ENCODE measurements around the gene F9. TPM values are rescaled to one million over a fixed set of nuclear protein-coding genes. Genes with fewer than 3 reads are reported as not detected.
A peak's percentile ranks its signal among the peaks of the same experiment; 100 is the strongest.

F9 gene
- total and polyA plus RNA-seq, 5 experiments from 2014 or later, result not detected

- Mint-ChIP-seq H3K4me1 (no peaks in the 10 kb centered on the region), H3K36me3 (no peaks in the 10 kb centered on the region), H3K27ac (no peak overlapping the region), H3K27me3 (peaks cover 0 to 6% (median 0%) of the 10 kb centered on the region in 5 donors), H3K4me3 (no peak overlapping the region), H3K9me3 (no peaks in the 10 kb centered on the region)
- no peak for DNase-seq
- no peak for ATAC-seq
- POLR2A ChIA-PET, result no interaction called here
Measured at GRCh38 chrX:139544591-139544990, 14.1 kb downstream of the F9 start.

- peak overlapping the region in 1 of 10 donors; percentile 42 for H3K4me3 Mint-ChIP-seq
- ATAC-seq, result no peak
- no peak for DNase-seq
- H3K9me3 Mint-ChIP-seq, result no peaks in the 10 kb centered on the region
- POLR2A ChIA-PET, result no interaction called here
- peaks cover 0 to 18% (median 5%) of the 10 kb centered on the region in 4 donors for H3K4me1 Mint-ChIP-seq
- H3K27me3 Mint-ChIP-seq, result peaks cover 0 to 9% (median 5%) of the 10 kb centered on the region in 5 donors
- no peaks in the 10 kb centered on the region for H3K36me3 Mint-ChIP-seq
- H3K27ac Mint-ChIP-seq, result no peak overlapping the region
Measured at GRCh38 chrX:139554376-139554775, 23.8 kb downstream of the F9 start.

- peaks cover 0 to 18% (median 5%) of the 10 kb centered on the region in 4 donors for H3K4me1 Mint-ChIP-seq
- no peak overlapping the region for H3K27ac Mint-ChIP-seq
- ATAC-seq (no peak), DNase-seq (no peak)
- POLR2A ChIA-PET, result no interaction called here
- H3K36me3 Mint-ChIP-seq, result no peaks in the 10 kb centered on the region
- H3K27me3 Mint-ChIP-seq, result peaks cover 0 to 11% (median 5%) of the 10 kb centered on the region in 5 donors
- no peaks in the 10 kb centered on the region for H3K9me3 Mint-ChIP-seq
- H3K4me3 Mint-ChIP-seq, result no peak overlapping the region
Measured at GRCh38 chrX:139554991-139555675, 24.6 kb downstream of the F9 start.

GRCh38 chrX:139559383-139560042 lies 29.0 kb downstream of the F9 start:
- Mint-ChIP-seq H3K4me1 (peaks cover 0 to 6% (median 2%) of the 10 kb centered on the region in 4 donors), H3K36me3 (no peaks in the 10 kb centered on the region), H3K27me3 (peaks cover 0 to 2% (median 0%) of the 10 kb centered on the region in 5 donors), H3K4me3 (no peak overlapping the region), H3K9me3 (no peaks in the 10 kb centered on the region), H3K27ac (no peak overlapping the region)
- DNase-seq (peak in 2 of 10 donors; percentile 5 to 6), ATAC-seq (no peak)
- POLR2A ChIA-PET, result no interaction called here

DNA sequence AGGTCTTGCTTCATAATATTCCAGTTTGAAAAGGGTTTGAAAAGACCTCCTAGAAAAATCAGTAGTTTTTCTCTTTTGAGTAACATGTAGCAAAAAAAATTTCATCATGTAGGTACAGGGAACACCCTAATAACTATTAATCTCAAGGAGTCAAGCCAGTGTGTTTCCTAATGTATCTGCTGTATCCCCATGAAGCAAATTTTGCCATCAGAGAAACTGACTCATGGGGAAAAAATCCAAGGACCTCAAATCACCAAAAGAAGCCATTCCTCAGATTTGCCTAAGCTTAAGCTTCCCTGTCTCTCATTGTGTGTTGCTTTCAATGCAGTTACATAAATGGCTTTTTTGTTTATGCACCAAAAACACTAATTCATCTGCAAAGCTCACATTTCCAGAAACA lies 29.7 kb downstream of the F9 start:
- POLR2A ChIA-PET, result no interaction called here
- Mint-ChIP-seq H3K27me3 (peaks cover 0 to 2% (median 0%) of the 10 kb centered on the region in 5 donors), H3K4me3 (no peak overlapping the region), H3K36me3 (no peaks in the 10 kb centered on the region), H3K9me3 (no peaks in the 10 kb centered on the region), H3K27ac (peak overlapping the region in 1 of 10 donors; percentile 44), H3K4me1 (no peaks in the 10 kb centered on the region)
- no peak for ATAC-seq
- DNase-seq, result no peak

DNA sequence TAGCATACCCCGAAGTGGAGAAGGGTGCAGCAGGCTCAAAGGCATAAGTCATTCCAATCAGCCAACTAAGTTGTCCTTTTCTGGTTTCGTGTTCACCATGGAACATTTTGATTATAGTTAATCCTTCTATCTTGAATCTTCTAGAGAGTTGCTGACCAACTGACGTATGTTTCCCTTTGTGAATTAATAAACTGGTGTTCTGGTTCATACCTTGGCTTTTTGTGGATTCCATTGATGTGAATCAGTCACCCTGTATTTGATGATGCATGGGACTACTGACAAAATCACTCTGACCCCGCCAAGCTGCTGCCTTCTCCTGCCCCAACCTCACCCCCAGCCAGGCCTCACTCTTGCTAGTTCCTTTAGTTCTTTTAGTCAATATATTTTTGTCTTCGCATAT lies 32.7 kb downstream of the F9 start:
- Mint-ChIP-seq H3K27ac (no peak overlapping the region), H3K4me1 (no peaks in the 10 kb centered on the region), H3K36me3 (no peaks in the 10 kb centered on the region), H3K27me3 (peaks cover 0 to 2% (median 0%) of the 10 kb centered on the region in 5 donors), H3K4me3 (no peak overlapping the region), H3K9me3 (no peaks in the 10 kb centered on the region)
- POLR2A ChIA-PET, result no interaction called here
- DNase-seq (no peak), ATAC-seq (no peak)

- POLR2A ChIA-PET, result no interaction called here
- no peak for DNase-seq
- peak overlapping the region in 1 of 10 donors; percentile 33 for H3K27ac Mint-ChIP-seq
Measured at GRCh38 chrX:139566981-139567380, 36.4 kb downstream of the F9 start.

DNA sequence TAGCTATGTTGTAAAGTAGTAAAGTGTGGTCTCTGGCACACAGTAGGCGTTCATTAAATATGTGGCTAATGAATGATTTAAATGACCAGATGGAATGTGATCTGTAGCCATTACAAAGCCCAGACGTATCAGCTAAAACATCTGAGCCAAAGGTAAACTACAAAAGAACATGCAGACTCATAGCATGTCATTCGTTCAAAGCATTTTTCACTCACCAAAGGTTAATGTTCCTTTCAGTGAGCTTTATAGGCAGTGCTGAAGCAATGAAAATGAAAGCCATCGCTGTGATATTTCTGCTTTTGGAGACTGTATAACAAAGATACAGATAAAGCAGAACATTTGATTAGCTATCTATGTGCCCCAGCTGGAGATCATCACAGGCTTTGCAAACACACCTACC lies 50.5 kb downstream of the F9 start:
- Mint-ChIP-seq H3K9me3 (no peaks in the 10 kb centered on the region), H3K27ac (no peak overlapping the region), H3K4me1 (no peaks in the 10 kb centered on the region), H3K27me3 (no peaks in the 10 kb centered on the region), H3K36me3 (peaks cover 0 to 3% (median 2%) of the 10 kb centered on the region in 3 donors), H3K4me3 (no peak overlapping the region)
- POLR2A ChIA-PET, result no interaction called here
- ATAC-seq (no peak), DNase-seq (no peak)

More at GRCh38 chrX:139566981-139567380, 36.4 kb downstream of the F9 start:
- H3K27me3 Mint-ChIP-seq, result no peaks in the 10 kb centered on the region
- ATAC-seq, result no peak
- no peaks in the 10 kb centered on the region for H3K4me1 Mint-ChIP-seq
- H3K9me3 Mint-ChIP-seq, result no peaks in the 10 kb centered on the region
- no peaks in the 10 kb centered on the region for H3K36me3 Mint-ChIP-seq
- no peak overlapping the region for H3K4me3 Mint-ChIP-seq

DNA sequence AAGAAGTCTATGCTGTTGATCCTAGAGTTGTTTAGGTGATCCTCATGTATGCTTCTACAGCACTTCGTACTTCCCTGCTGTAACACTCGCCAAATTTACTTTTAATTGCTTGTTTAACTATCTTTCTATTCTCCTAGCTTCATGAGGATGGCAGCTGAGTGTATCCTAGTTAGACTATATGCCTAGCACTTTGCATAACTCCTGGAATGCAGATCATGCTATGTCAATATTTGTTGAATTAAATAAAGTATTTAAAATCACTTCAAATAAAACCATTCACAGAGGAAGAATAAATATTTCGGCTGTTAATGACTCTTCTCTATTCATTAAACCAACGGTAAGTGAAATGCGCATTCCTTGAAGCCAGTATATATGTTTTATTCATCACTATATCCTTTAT lies 55.1 kb downstream of the F9 start:
- H3K27me3 Mint-ChIP-seq, result no peaks in the 10 kb centered on the region
- no peak overlapping the region for H3K4me3 Mint-ChIP-seq
- DNase-seq (no peak), ATAC-seq (no peak)
- no peaks in the 10 kb centered on the region for H3K4me1 Mint-ChIP-seq
- H3K9me3 Mint-ChIP-seq, result no peaks in the 10 kb centered on the region
- POLR2A ChIA-PET, result no interaction called here
- peaks cover 0 to 5% (median 2%) of the 10 kb centered on the region in 3 donors for H3K36me3 Mint-ChIP-seq
- H3K27ac Mint-ChIP-seq, result no peak overlapping the region

DNA sequence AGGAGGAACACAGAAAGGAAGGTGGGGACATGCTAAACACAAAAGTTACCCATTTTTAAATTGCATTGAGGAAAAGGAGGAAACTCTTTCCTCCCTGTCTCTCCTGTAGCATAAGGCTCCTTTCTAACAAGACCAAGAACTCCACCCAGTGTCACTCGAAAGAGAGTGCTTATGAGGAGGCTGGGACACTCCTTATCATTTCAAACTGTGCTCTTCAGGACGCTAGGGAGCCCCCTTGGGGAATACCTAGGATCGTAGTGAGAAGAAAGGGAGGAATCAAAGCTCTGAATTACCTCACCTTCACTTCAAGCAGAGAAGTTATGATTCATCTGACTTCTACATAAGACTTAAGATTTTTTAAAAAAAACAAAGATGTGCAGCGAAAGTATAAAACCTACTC lies 65.5 kb downstream of the F9 start:
- Mint-ChIP-seq H3K4me1 (no peaks in the 10 kb centered on the region), H3K27me3 (no peaks in the 10 kb centered on the region), H3K4me3 (no peak overlapping the region), H3K36me3 (peaks cover 0 to 7% (median 0%) of the 10 kb centered on the region in 3 donors), H3K27ac (no peak overlapping the region), H3K9me3 (peaks cover 0 to 9% (median 0%) of the 10 kb centered on the region in 9 donors)
- POLR2A ChIA-PET, result no interaction called here
- ATAC-seq, result no peak
- no peak for DNase-seq

- Mint-ChIP-seq H3K36me3 (peaks cover 0 to 7% (median 0%) of the 10 kb centered on the region in 3 donors), H3K27me3 (no peaks in the 10 kb centered on the region)
- DNase-seq, result no peak
Measured at GRCh38 chrX:139600105-139600504, 69.6 kb downstream of the F9 start.

More at GRCh38 chrX:139600105-139600504, 69.6 kb downstream of the F9 start:
- Mint-ChIP-seq H3K4me3 (no peak overlapping the region), H3K4me1 (no peaks in the 10 kb centered on the region), H3K9me3 (peaks cover 0 to 12% (median 0%) of the 10 kb centered on the region in 9 donors), H3K27ac (no peak overlapping the region)
- POLR2A ChIA-PET, result no interaction called here
- no peak for ATAC-seq

Data from naive thymus-derived CD8-positive, alpha-beta T cell (primary cell).